Lower lobe of right lung (tissue), 2 donors: ENCODE measurements around the gene ZDHHC18. TPM values are rescaled to one million over a fixed set of nuclear protein-coding genes. Genes with fewer than 3 reads are reported as not detected.

Experiments
- ATAC-seq, 2 donors: fragments of 200-7000 bp; cut with Tn5 transposase; one replicate each; pipeline ENCODE4 v1.9.1; 2020 to 2022; ENCODE audit warnings: mild to moderate bottlenecking in 2 of 2, moderate library complexity in 2 of 2
- DNase-seq: peaks from one replicate; pipeline ENCODE4 v3.0.0-alpha.2; 2020
- H3K27ac ChIP-seq: fragments of 200-600 bp; one replicate; pipeline ENCODE4 v1.8.0; 2022
- H3K27me3 ChIP-seq: fragments of 200-600 bp; one replicate; pipeline ENCODE4 v1.8.0; 2022; ENCODE audit warnings: low read depth
- H3K36me3 ChIP-seq: fragments of 200-600 bp; one replicate; pipeline ENCODE4 v1.8.0; 2022; ENCODE audit warnings: mild to moderate bottlenecking
- H3K4me1 ChIP-seq: fragments of 200-600 bp; one replicate; pipeline ENCODE4 v1.8.0; 2022
- H3K4me3 ChIP-seq: fragments of 200-600 bp; one replicate; pipeline ENCODE4 v1.8.0; 2022; ENCODE audit warnings: mild to moderate bottlenecking
- H3K9me3 ChIP-seq: fragments of 200-600 bp; one replicate; pipeline ENCODE4 v1.8.0; 2022
- intact Hi-C: fragments of 100-400 bp; cut with DNase I; formaldehyde crosslinking; loops from one replicate; pipeline ENCODE4 v1.11.0; 2022
- total RNA-seq: library from RNA; stranded (reverse); fragmentation: NEBNext Ultra II Directional; extraction: Animal tissue kit (Norgen Biotek cat#: 25700); gene quantifications from one replicate; pipeline ENCODE4 v1.2.1, GENCODE V29; 2021
- TF ChIP-seq, protein P1 (sequence below): fragments of 200-600 bp; IDR thresholded peaks from one replicate; pipeline ENCODE4 v1.8.0; 2022; ENCODE audit warnings: antibody characterized with exemption, mild to moderate bottlenecking
- donor health status: DM: no; HTN: yes; CAD: no; lungs with severe emphysema.

The ZDHHC18 gene
- total RNA-seq, 1 donor from 2014 or later = 29.1 TPM

DNA sequence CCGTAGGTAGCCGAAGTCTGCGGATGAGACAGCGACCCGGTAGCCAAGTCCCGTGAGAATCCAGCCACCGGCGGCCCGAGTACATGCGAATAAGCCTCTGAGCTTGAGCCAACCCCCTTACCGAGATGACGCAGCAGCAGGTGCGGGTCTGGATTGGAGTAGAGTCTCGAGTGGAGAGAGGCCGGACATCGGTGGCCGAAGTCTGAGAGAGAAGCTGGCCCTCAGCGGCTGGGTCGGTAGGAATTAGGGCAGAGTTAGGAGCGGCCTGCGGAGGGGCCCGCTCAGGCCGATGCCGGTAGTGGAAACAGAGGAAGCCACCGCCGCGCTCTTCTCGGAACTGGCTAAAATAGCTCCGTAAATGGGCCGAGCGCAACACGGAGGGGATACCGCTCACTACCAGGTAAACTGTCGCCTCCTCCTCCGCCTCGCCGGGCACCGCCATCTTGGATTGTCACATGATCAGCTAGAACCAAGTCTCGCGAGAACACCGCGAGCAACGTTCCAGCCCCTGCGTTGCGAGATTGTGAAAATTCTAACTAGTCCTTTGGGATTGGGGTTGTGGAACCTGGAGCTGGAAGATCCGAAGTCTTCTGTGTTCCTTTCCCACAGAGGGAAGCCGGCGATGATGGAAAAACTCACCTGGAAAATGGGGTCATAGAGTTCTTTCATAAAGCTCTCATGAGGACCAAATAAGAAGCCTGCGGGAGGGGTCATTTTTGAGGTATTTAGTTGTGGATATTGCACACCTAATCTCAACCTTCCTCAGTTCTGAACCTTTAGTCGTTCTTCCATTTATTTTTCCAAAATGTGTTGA, 73.7 kb downstream of the ZDHHC18 start, which contains the start of gene GPATCH3:
Gene GPATCH3 (minus strand): TSS at position 467 of the 814 bp plus-strand sequence. CDS start 25 bp downstream, at position 442.
- Histone ChIP-seq H3K4me3 (peak within 1 kb of the TSS; percentile 99), H3K27ac (peak within 1 kb of the TSS; percentile 89), H3K27me3 (no peaks in the 10 kb centered on the region), H3K36me3 (peaks cover 33% of the 10 kb centered on the region), H3K4me1 (peaks cover 23% of the 10 kb centered on the region), H3K9me3 (no peaks in the 10 kb centered on the region)
- TF ChIP-seq, protein P1, sequence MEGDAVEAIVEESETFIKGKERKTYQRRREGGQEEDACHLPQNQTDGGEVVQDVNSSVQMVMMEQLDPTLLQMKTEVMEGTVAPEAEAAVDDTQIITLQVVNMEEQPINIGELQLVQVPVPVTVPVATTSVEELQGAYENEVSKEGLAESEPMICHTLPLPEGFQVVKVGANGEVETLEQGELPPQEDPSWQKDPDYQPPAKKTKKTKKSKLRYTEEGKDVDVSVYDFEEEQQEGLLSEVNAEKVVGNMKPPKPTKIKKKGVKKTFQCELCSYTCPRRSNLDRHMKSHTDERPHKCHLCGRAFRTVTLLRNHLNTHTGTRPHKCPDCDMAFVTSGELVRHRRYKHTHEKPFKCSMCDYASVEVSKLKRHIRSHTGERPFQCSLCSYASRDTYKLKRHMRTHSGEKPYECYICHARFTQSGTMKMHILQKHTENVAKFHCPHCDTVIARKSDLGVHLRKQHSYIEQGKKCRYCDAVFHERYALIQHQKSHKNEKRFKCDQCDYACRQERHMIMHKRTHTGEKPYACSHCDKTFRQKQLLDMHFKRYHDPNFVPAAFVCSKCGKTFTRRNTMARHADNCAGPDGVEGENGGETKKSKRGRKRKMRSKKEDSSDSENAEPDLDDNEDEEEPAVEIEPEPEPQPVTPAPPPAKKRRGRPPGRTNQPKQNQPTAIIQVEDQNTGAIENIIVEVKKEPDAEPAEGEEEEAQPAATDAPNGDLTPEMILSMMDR = no peak
- peak; percentile 93 for DNase-seq
- intact Hi-C loops = no loop called here
- peak; percentile 93 to 97 for ATAC-seq

DNA sequence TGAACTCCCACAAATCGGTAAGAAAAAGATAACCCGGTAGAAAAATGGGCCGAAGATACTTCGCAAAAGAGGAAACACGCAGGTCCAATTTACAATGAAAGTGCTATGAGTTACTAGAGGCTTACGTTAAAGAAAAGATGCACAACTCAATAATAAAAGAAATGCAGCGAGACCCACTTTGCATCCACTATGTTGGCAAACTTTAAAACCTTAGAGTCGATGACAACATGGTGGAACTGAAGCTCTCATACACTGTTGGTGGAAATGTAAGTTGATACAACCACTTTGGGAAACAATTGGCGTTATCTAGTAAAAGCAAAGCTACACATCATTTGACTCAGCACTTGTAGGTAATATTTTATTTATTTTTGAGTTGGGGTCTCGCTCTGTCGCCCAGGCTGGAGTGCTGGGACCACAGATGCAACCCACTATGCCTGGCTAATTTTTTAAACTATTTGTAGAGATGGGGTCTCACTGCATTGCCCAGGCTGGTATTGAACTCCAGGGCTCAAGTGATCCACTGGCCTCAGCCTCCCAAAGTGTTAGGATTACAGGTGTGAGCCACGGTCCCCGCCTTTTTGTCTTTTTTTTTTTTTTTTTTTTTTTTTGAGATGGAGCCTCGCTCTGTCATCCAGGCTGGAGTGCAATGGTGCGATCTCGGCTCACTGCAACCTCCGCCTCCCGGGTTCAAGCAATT, 74.5 kb downstream of the ZDHHC18 start:
- Histone ChIP-seq H3K4me3 (peak overlapping the region; percentile 99), H3K27me3 (no peaks in the 10 kb centered on the region), H3K27ac (peak overlapping the region; percentile 89), H3K36me3 (peaks cover 25% of the 10 kb centered on the region), H3K4me1 (peaks cover 23% of the 10 kb centered on the region), H3K9me3 (no peaks in the 10 kb centered on the region)
- DNase-seq (no peak), ATAC-seq (no peak)
- intact Hi-C loops = no loop called here
- TF ChIP-seq, protein P1 = no peak

Other genes starting within 250 kb of the ZDHHC18 start
- gene ARID1A, start 130.7 kb upstream of the ZDHHC18 start, total RNA-seq = 72.4 TPM
- gene PIGV, start 38.7 kb upstream of the ZDHHC18 start, total RNA-seq = 20.3 TPM
- gene SFN, start 36.5 kb downstream of the ZDHHC18 start, total RNA-seq = 47.5 TPM
- gene GPN2, start 63.6 kb downstream of the ZDHHC18 start, total RNA-seq = 25.9 TPM
- 16.1 TPM for gene GPATCH3, start 73.8 kb downstream of the ZDHHC18 start, total RNA-seq
- gene NR0B2, start 87.3 kb downstream of the ZDHHC18 start, total RNA-seq = 2.2 TPM
- 56.7 TPM for gene NUDC, start 95.1 kb downstream of the ZDHHC18 start, total RNA-seq
- 8.1 TPM for gene KDF1, start 133.8 kb downstream of the ZDHHC18 start, total RNA-seq
- 15.3 TPM for gene TRNP1, start 167.0 kb downstream of the ZDHHC18 start, total RNA-seq
- 21.1 TPM for gene TENT5B, start 186.2 kb downstream of the ZDHHC18 start, total RNA-seq